Peyer's patch (tissue), 4 donors: ENCODE data around the gene GARIN5A. TPM values are rescaled to one million over a fixed set of nuclear protein-coding genes. Genes with fewer than 3 reads are reported as not detected.
A peak's percentile ranks its signal among the peaks of the same experiment; 100 is the strongest.
"Not testable (repeated sequence)": the region's sequence is repeated elsewhere in the genome, so short reads cannot be mapped to it uniquely, and the experiment has no call there.

Experiments
- DNase-seq, 3 donors: peaks; one replicate each; pipeline ENCODE4 v3.0.0-alpha.2; 2017 to 2019
- H3K27ac ChIP-seq, 4 donors: fragments of 200-600 bp; sonication (generic); one replicate each; pipeline ENCODE4 v1.5.1; 2016 to 2019
- H3K27me3 ChIP-seq, 2 donors: fragments of 200-600 bp; sonication (generic); one replicate each; pipeline ENCODE4 v1.5.1; 2019
- H3K36me3 ChIP-seq, 3 donors: fragments of 200-600 bp; sonication (generic); one replicate each; pipeline ENCODE4 v1.5.1; 2016 to 2019
- H3K4me1 ChIP-seq, 4 donors: fragments of 200-600 bp; sonication (generic); one replicate each; pipeline ENCODE4 v1.5.1; 2016 to 2019
- H3K4me3 ChIP-seq, 4 donors: fragments of 200-600 bp; sonication (generic); 1 replicate in 3 of 4; 2 replicates in 1 of 4; pipeline ENCODE4 v1.5.1; 2016 to 2019; ENCODE audit warnings: mild to moderate bottlenecking in 1 of 4
- H3K9me3 ChIP-seq, 4 donors: fragments of 200-600 bp; sonication (generic); one replicate each; pipeline ENCODE4 v1.5.1; 2016 to 2019; ENCODE audit warnings: mild to moderate bottlenecking in 1 of 4
- POLR2A ChIP-seq, 2 donors: fragments of 450-650 bp; IDR thresholded peaks; one replicate each; pipeline ENCODE4 v1.5.1; 2017; ENCODE audit warnings: antibody characterized with exemption in 2 of 2, mild to moderate bottlenecking in 2 of 2, moderate library complexity in 2 of 2
- total RNA-seq, 4 donors: library from RNA; depleted of rRNA; stranded (reverse); fragments of >200 nt; gene quantifications; one replicate each; pipeline ENCODE4 v1.1.0, GENCODE V29; 2016
- TF ChIP-seq, protein P1 (sequence below), 6 experiments: fragments of 450-650 bp in 4 of 6; fragments of 200-600 bp in 2 of 6; sonication (generic) in 1 of 6; IDR thresholded peaks; one replicate each; pipeline ENCODE4 v1.5.1; 2017 to 2019; ENCODE audit warnings: antibody characterized with exemption in 6 of 6, mild to moderate bottlenecking in 3 of 6, moderate library complexity in 1 of 6

Gene GARIN5A
- total RNA-seq, 4 donors from 2014 or later, result 2.0 to 2.5 TPM; not detected in 2

DNA sequence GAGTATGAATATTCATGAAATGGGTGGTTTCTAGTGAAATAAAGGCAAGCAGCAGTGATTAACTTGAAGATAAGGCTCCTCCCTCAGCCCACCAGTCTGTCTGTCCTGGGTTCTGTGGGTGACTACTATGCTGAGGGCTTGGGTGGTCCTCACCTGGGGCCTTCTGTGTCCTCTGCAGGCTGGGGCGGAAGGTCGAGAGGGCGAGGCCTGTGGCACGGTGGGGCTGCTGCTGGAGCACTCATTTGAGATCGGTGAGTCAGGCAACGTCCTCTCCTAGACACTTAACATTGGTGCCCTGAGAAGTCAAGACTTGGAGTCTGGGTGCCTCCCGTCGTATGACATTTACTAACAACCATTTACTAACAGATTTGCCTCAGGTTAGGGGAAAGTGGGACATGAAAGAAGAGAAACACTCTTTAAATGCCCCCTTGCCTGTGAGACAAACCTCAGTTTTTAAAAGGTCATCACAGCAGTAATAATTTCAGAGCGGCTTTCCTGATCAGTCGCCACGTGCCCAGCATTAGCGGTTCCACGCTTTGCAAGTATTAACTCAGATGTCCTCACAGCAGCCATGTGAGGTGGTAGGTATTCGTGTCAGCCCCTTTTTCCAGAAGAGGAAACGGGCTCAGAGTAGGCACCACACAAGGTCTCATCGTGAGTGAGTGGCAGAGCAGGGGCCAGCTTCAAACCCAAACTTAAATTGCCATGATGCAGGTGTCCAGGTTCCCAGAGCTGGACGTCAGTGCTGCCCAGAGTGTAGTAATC lies 1.3 kb upstream of the GARIN5A start:
- H3K36me3 ChIP-seq, result peaks cover 0 to 51% (median 0%) of the 10 kb centered on the region in 3 donors
- H3K9me3 ChIP-seq, result no peaks in the 10 kb centered on the region
- no peak overlapping the region for H3K4me3 ChIP-seq

GRCh38 chr19:50476907-50477238 lies 225 bp upstream of the GARIN5A start:
- Histone ChIP-seq H3K27me3 (no peaks in the 10 kb centered on the region), H3K27ac (peak overlapping the region; percentile 78 to 95 (median 82)), H3K4me3 (peak overlapping the region; percentile 74 to 99 (median 92)), H3K9me3 (no peaks in the 10 kb centered on the region), H3K4me1 (peaks cover 0 to 16% (median 9%) of the 10 kb centered on the region in 4 donors), H3K36me3 (peaks cover 0 to 40% (median 0%) of the 10 kb centered on the region in 3 donors)
- peak in 1 of 3 donors; percentile 65 for DNase-seq
- TF ChIP-seq, protein P1, sequence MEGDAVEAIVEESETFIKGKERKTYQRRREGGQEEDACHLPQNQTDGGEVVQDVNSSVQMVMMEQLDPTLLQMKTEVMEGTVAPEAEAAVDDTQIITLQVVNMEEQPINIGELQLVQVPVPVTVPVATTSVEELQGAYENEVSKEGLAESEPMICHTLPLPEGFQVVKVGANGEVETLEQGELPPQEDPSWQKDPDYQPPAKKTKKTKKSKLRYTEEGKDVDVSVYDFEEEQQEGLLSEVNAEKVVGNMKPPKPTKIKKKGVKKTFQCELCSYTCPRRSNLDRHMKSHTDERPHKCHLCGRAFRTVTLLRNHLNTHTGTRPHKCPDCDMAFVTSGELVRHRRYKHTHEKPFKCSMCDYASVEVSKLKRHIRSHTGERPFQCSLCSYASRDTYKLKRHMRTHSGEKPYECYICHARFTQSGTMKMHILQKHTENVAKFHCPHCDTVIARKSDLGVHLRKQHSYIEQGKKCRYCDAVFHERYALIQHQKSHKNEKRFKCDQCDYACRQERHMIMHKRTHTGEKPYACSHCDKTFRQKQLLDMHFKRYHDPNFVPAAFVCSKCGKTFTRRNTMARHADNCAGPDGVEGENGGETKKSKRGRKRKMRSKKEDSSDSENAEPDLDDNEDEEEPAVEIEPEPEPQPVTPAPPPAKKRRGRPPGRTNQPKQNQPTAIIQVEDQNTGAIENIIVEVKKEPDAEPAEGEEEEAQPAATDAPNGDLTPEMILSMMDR (IDR thresholded peaks at IDR 0.05), result no peak
- no peak for TF ChIP-seq POLR2A (IDR thresholded peaks at IDR 0.05)

More for the DNA sequence above, 1.3 kb upstream of the GARIN5A start:
- no peak overlapping the region for H3K27ac ChIP-seq
- DNase-seq, result peak in 1 of 3 donors; percentile 38
- H3K27me3 ChIP-seq, result no peaks in the 10 kb centered on the region
- peaks cover 0 to 16% (median 9%) of the 10 kb centered on the region in 4 donors for H3K4me1 ChIP-seq
- TF ChIP-seq, protein P1 (IDR thresholded peaks at IDR 0.05), result no peak
- no peak for TF ChIP-seq POLR2A (IDR thresholded peaks at IDR 0.05)

DNA sequence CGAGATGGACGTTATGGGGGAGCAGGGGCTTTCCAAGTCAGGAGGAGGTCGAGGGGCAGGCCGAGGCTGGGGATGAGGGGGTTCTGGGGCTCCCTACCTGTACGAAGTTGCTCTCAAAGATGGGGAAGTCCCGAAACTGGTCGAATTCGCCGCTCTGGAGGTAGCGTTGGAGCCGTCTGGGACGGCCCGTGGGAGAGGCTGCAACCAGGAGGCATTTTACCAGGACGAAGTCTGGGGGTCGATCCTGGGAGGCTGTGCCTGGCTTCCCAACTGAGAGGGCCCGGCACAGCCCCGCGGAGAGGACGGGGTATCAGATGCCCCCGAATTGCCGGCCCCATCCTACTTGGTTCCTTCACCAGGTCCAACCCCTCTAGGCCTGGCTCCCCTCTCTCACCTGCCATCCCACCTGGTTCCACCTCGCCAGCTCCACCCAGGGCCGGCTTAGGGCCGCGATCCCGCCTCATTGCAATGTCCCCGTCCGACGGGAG lies 868 bp downstream of the GARIN5A start:
- TF ChIP-seq POLR2A (IDR thresholded peaks at IDR 0.05), result no peak
- TF ChIP-seq, protein P1 (IDR thresholded peaks at IDR 0.05), result no peak
- Histone ChIP-seq H3K36me3 (peaks cover 0 to 29% (median 0%) of the 10 kb centered on the region in 3 donors), H3K27me3 (no peaks in the 10 kb centered on the region), H3K9me3 (no peaks in the 10 kb centered on the region), H3K4me1 (peaks cover 0 to 16% (median 9%) of the 10 kb centered on the region in 4 donors), H3K4me3 (peak overlapping the region in 3 of 4 donors; percentile 74 to 99 (median 94)), H3K27ac (peak overlapping the region; percentile 78 to 95 (median 82))
- no peak for DNase-seq

- Histone ChIP-seq H3K27me3 (no peaks in the 10 kb centered on the region), H3K4me1 (peaks cover 0 to 16% (median 9%) of the 10 kb centered on the region in 4 donors), H3K4me3 (no peak overlapping the region), H3K9me3 (no peaks in the 10 kb centered on the region), H3K27ac (no peak overlapping the region), H3K36me3 (peaks cover 0 to 23% (median 0%) of the 10 kb centered on the region in 3 donors)
- peak in 1 of 3 donors; percentile 46 for DNase-seq
- TF ChIP-seq, protein P1 (IDR thresholded peaks at IDR 0.05), result no peak
- TF ChIP-seq POLR2A (IDR thresholded peaks at IDR 0.05), result no peak
Observed at GRCh38 chr19:50475101-50475568, 1.5 kb downstream of the GARIN5A start.

GRCh38 chr19:50473336-50473735 lies 3.3 kb downstream of the GARIN5A start:
- H3K4me1 ChIP-seq, result peaks cover 0 to 14% (median 9%) of the 10 kb centered on the region in 4 donors
- H3K27me3 ChIP-seq, H3K27ac ChIP-seq, H3K4me3 ChIP-seq, H3K36me3 ChIP-seq, H3K9me3 ChIP-seq: not testable (repeated sequence)
- DNase-seq, result peak in 1 of 3 donors; percentile 7

DNA sequence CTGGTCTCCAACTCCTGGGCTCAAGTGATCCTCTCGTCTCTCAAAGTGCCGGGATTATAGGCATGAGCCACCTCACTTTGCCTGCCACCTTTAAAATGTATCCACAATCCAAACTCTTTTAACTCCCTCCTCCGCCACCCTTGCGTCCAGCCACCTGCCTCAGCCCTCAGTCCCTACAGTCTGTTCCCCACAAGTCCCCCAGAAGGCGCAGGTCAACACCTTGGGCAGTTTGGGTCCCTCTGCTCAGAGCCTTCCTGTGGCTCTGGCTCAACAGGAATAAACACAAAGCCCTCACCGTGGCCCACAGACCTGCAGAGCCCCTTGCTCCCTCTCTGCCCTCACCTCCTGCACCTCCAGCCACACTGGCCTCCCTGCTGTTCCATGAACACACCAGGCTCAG lies 7.8 kb downstream of the GARIN5A start:
- Histone ChIP-seq H3K27ac (no peak overlapping the region), H3K4me3 (no peak overlapping the region), H3K9me3 (no peaks in the 10 kb centered on the region), H3K27me3 (no peaks in the 10 kb centered on the region), H3K4me1 (no peaks in the 10 kb centered on the region), H3K36me3 (no peaks in the 10 kb centered on the region)
- no peak for DNase-seq
- TF ChIP-seq, protein P1 (IDR thresholded peaks at IDR 0.05), result no peak
- no peak for TF ChIP-seq POLR2A (IDR thresholded peaks at IDR 0.05)
